Measurements from ENCODE around the gene AAK1.

- TF ChIP-seq CTCF (IDR thresholded peaks at IDR 0.05) (no peak), POLR2A (IDR thresholded peaks at IDR 0.05) (no peak)
These were observed 174.2 kb downstream of the AAK1 start for GRCh38 chr2:69469375-69469774.

Measured in adrenal gland (tissue), 5 donors.